Muscle layer of colon (tissue), 2 donors: ENCODE results near the gene PRR5L.
"Not testable (repeated sequence)": the region's sequence is repeated elsewhere in the genome, so short reads cannot be mapped to it uniquely, and the experiment has no call there.

ENCODE experiments used
- H3K27ac ChIP-seq: one replicate; pipeline ENCODE4 v1.7.0; 2013; ENCODE audit warnings: low read depth, mild to moderate bottlenecking, low read length, moderate library complexity
- H3K27me3 ChIP-seq, 2 donors: one replicate each; pipeline ENCODE4 v1.7.0; 2013; ENCODE audit warnings: low read length in 2 of 2, mild to moderate bottlenecking in 2 of 2; ENCODE audit not compliant: insufficient read depth in 2 of 2, control insufficient read depth in 1 of 2
- H3K36me3 ChIP-seq: one replicate; pipeline ENCODE4 v1.7.0; 2013; ENCODE audit warnings: mild to moderate bottlenecking, low read length; ENCODE audit not compliant: insufficient read depth
- H3K4me1 ChIP-seq: one replicate; pipeline ENCODE4 v1.7.0; 2013; ENCODE audit warnings: mild to moderate bottlenecking, low read length; ENCODE audit not compliant: insufficient read depth
- H3K4me3 ChIP-seq, 2 donors: one replicate each; pipeline ENCODE4 v1.7.0; 2013; ENCODE audit warnings: low read length in 2 of 2, low read depth in 1 of 2, mild to moderate bottlenecking in 1 of 2, moderate library complexity in 1 of 2
- H3K9ac ChIP-seq: one replicate; pipeline ENCODE4 v1.7.0; 2013; ENCODE audit warnings: low read length
- H3K9me3 ChIP-seq: one replicate; pipeline ENCODE4 v1.7.0; 2013; ENCODE audit warnings: mild to moderate bottlenecking, low read length
- donor health status: abdominal sarcoma.
- donor health status: Adenocarcinoma of cecum.

The PRR5L gene

DNA sequence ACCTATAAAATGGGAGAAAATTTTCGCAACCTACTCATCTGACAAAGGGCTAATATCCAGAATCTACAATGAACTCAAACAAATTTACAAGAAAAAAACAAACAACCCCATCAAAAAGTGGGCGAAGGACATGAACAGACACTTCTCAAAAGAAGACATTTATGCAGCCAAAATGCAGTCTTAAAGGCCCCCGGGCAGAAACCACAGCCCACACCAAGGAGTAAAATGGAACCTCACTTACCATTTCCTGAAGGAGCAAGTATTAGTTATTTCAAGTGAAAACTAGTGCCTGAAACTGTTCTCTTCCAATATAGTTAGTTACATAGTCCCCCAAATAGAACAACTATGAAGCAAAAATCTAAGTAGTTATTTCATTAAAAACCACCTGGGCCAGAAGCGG lies 187.0 kb downstream of the PRR5L start:
- H3K27ac ChIP-seq, H3K9me3 ChIP-seq, H3K27me3 ChIP-seq, H3K4me1 ChIP-seq, H3K9ac ChIP-seq, H3K4me3 ChIP-seq: not testable (repeated sequence)
- peaks cover 16% of the 10 kb centered on the region for H3K36me3 ChIP-seq

DNA sequence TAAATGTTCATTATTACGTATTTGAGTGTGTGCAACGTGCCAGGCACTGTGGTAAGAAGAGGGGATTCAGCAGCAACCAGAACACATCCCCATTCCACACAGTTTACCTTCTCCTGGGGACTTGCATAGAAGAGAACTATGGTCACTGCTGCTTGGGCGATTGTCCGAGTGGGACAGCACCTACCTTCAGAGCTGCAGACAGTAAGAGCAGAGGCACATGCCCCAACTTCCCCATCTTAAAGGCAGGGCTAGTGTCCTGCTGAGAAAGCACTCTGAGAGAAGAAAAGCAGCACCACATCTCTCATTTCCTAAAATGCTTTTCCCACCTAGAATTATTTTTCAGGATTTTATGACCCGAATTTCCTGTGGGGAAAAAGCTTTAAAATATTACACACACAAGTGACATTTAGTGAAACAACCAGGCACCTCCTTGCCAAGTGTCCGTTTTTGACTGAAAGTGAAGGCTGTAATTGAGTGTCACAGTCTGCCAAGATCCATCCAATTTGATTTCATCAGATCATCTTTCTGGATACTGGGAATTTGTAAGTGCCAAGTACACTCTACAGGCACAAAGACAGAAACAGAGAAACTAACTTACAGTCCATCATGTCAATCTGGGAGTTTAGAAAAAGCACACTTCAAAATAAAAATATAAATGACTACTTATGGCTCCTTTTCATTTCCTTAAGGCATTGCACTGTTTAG lies 189.4 kb downstream of the PRR5L start:
- no peaks in the 10 kb centered on the region for H3K27me3 ChIP-seq
- peaks cover 34% of the 10 kb centered on the region for H3K36me3 ChIP-seq
- no peak overlapping the region for H3K9ac ChIP-seq
- no peak overlapping the region for H3K4me3 ChIP-seq
- no peaks in the 10 kb centered on the region for H3K4me1 ChIP-seq
- H3K27ac ChIP-seq: no peak overlapping the region
- no peaks in the 10 kb centered on the region for H3K9me3 ChIP-seq

DNA sequence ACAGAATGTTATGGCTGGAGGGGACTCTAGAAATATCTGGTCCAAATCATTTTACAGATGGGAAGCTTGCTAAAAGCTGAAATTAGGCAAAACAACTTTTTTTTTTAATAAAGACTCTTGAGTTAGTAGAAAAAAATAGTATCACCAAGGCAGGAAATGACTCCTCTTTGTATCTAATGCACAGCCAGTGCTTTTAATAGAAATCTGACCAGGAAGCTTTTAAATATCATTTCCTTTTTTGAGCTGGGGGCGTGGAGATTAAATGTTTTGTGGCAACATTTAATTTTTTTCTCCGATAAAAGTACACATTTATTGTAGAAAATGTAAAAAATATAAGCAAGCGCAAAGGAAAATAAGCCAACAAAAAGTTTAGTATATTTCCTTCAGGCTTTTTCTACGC lies 191.5 kb downstream of the PRR5L start:
- Histone ChIP-seq H3K36me3 (peaks cover 50% of the 10 kb centered on the region), H3K27me3 (no peaks in the 10 kb centered on the region), H3K9me3 (no peaks in the 10 kb centered on the region), H3K9ac (no peak overlapping the region), H3K4me1 (no peaks in the 10 kb centered on the region), H3K4me3 (no peak overlapping the region), H3K27ac (no peak overlapping the region)

DNA sequence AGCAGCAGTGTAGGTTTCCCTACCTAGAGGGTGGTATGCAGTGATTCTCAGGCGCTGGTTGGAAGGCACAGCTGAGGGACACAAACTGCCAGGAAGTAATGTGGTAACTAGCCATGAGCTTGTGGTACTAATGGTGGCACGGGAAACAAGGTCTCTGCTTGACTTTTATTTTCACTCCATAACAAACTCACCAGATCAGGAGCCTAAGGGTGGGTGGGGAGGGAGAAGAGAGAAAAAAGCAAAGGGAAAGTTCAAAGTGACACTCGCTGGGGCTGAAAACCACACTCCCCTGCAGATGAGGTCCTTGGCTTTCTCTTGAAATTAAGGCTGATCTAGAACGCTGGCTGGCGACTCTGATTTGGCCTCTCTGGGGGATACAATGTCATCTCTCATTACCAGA lies 192.0 kb downstream of the PRR5L start:
- Histone ChIP-seq H3K9ac (no peak overlapping the region), H3K4me3 (no peak overlapping the region), H3K27ac (no peak overlapping the region), H3K27me3 (no peaks in the 10 kb centered on the region), H3K9me3 (no peaks in the 10 kb centered on the region), H3K4me1 (no peaks in the 10 kb centered on the region), H3K36me3 (peaks cover 50% of the 10 kb centered on the region)

GRCh38 chr11:36490026-36490806 lies 194.1 kb downstream of the PRR5L start:
- Histone ChIP-seq H3K9ac (no peak overlapping the region), H3K4me1 (no peaks in the 10 kb centered on the region), H3K27me3 (no peaks in the 10 kb centered on the region), H3K36me3 (peaks cover 47% of the 10 kb centered on the region), H3K4me3 (no peak overlapping the region), H3K27ac (no peak overlapping the region), H3K9me3 (no peaks in the 10 kb centered on the region)

DNA sequence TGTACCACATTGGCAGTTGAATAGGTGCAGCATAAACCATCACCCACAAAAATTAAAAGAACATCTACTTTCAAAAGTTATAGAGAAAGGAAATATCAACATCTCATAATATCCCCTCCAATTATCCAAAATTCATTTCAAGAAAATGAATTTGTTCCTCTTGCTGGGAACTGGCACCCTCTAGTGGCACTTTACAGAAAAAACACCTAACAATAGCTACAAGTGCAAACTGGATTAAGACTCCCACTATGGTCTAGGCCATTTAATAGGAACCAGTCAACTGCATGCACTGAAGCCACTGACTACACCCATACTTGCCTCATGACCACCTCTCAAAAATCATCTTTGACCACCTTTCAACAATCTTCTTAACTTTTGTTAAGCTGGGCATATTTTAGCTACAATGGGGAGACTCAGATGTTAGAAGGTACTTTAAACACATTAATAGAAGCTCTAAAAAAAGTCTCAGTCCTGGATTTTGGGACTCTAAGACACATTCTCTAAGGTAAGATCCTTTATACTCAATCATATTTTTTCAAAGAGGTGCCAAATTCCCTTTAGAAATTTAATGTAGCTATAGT lies 196.7 kb downstream of the PRR5L start:
- H3K4me3 ChIP-seq: no peak overlapping the region
- no peaks in the 10 kb centered on the region for H3K9me3 ChIP-seq
- no peaks in the 10 kb centered on the region for H3K27me3 ChIP-seq
- H3K4me1 ChIP-seq: no peaks in the 10 kb centered on the region
- no peak overlapping the region for H3K27ac ChIP-seq
- no peak overlapping the region for H3K9ac ChIP-seq
- peaks cover 55% of the 10 kb centered on the region for H3K36me3 ChIP-seq

GRCh38 chr11:36493332-36493731 lies 197.2 kb downstream of the PRR5L start:
- H3K4me3 ChIP-seq: no peak overlapping the region
- H3K36me3 ChIP-seq: peaks cover 60% of the 10 kb centered on the region
- no peaks in the 10 kb centered on the region for H3K27me3 ChIP-seq
- no peaks in the 10 kb centered on the region for H3K9me3 ChIP-seq
- H3K4me1 ChIP-seq: no peaks in the 10 kb centered on the region
- no peak overlapping the region for H3K9ac ChIP-seq
- no peak overlapping the region for H3K27ac ChIP-seq

DNA sequence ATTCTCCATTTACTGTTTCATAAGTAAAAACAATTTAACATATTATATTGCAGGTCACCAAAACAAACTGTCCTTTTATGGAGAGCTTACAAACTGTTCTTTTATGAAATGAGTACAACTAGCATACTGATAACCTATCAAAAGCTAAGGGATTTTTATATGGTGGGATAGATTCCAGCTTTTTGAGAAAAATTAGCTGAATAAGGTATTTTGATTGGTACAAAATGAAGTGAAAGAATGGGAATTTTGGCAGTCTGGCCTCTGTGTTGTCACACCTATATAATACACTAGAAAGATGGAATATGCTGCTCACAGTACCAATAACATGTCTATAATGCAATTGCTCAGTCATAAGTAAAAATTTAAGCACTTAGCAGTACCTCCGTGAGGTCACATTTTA lies 202.6 kb downstream of the PRR5L start:
- H3K36me3 ChIP-seq: peaks cover 48% of the 10 kb centered on the region
- no peaks in the 10 kb centered on the region for H3K9me3 ChIP-seq
- H3K4me1 ChIP-seq: peaks cover 14% of the 10 kb centered on the region
- H3K27me3 ChIP-seq: no peaks in the 10 kb centered on the region
- H3K9ac ChIP-seq: no peak overlapping the region
- H3K27ac ChIP-seq: no peak overlapping the region
- no peak overlapping the region for H3K4me3 ChIP-seq

GRCh38 chr11:36499315-36499714 lies 203.2 kb downstream of the PRR5L start:
- H3K36me3 ChIP-seq: peaks cover 52% of the 10 kb centered on the region
- H3K27me3 ChIP-seq: no peaks in the 10 kb centered on the region
- H3K4me3 ChIP-seq: no peak overlapping the region
- no peak overlapping the region for H3K27ac ChIP-seq
- H3K9ac ChIP-seq: no peak overlapping the region
- H3K9me3 ChIP-seq: no peaks in the 10 kb centered on the region
- peaks cover 14% of the 10 kb centered on the region for H3K4me1 ChIP-seq

GRCh38 chr11:36500315-36500721 lies 204.2 kb downstream of the PRR5L start:
- Histone ChIP-seq H3K27ac (no peak overlapping the region), H3K4me1 (peaks cover 14% of the 10 kb centered on the region), H3K4me3 (no peak overlapping the region), H3K27me3 (no peaks in the 10 kb centered on the region), H3K9ac (no peak overlapping the region), H3K36me3 (peaks cover 49% of the 10 kb centered on the region), H3K9me3 (no peaks in the 10 kb centered on the region)

GRCh38 chr11:36501236-36501635 lies 205.1 kb downstream of the PRR5L start:
- Histone ChIP-seq H3K27me3 (no peaks in the 10 kb centered on the region), H3K9ac (no peak overlapping the region), H3K27ac (no peak overlapping the region), H3K9me3 (no peaks in the 10 kb centered on the region), H3K4me3 (no peak overlapping the region), H3K36me3 (peaks cover 47% of the 10 kb centered on the region), H3K4me1 (peaks cover 14% of the 10 kb centered on the region)
